GM12878 (cell line): ENCODE results near the gene PDE6A. TPM values are rescaled to one million over a fixed set of nuclear protein-coding genes. Genes with fewer than 3 reads are reported as not detected.
"Not testable (repeated sequence)": the region's sequence is repeated elsewhere in the genome, so short reads cannot be mapped to it uniquely, and the experiment has no call there.

ENCODE experiments used
- ATAC-seq: fragments of 200-7000 bp; cut with Tn5 transposase; 3 replicates; pipeline ENCODE4 v1.9.1; 2020; ENCODE audit warnings: mild to moderate bottlenecking, moderate library complexity
- BruUV-seq: library from RNA; stranded (reverse); fragments of 400-500 nt; replicated peaks from 2 replicates; lab custom pipeline; 2021; lab: Mats Ljungman, UMichigan
- CTCF ChIA-PET: fragments of 300-600 bp; sonication (Branson Sonifier 250); formaldehyde crosslinking; extraction: SDS; loops from one replicate; lab custom pipeline; 2021; ENCODE audit warnings: inconsistent platforms; lab: Yijun Ruan, JAX
- POLR2A ChIA-PET: fragments of 350-600 bp; formaldehyde crosslinking; extraction: SDS; loops from one replicate; lab custom pipeline; 2021; ENCODE audit warnings: inconsistent platforms; lab: Charles Lee
- RAD21 ChIA-PET: fragments of 300-600 bp; sonication (Branson Sonifier 250); formaldehyde crosslinking; loops from one replicate; lab custom pipeline; 2023; ENCODE audit warnings: antibody characterized with exemption; ENCODE audit not compliant: unreplicated experiment; lab: Charles Lee
- SMC1A ChIA-PET: fragments of 300-600 bp; sonication (Branson Sonifier 250); formaldehyde crosslinking; loops from one replicate; lab custom pipeline; 2023; ENCODE audit not compliant: unreplicated experiment, uncharacterized antibody; lab: Charles Lee
- DNase-seq: peaks from one replicate; pipeline ENCODE4 v3.0.0-alpha.2; 2011; ENCODE audit warnings: low read depth, low spot score
- FAIRE-seq: peaks from 3 replicates; lab custom pipeline; 2011; peaks lifted over from hg19 to GRCh38; lab: Jason Lieb, UNC
- H2AFZ ChIP-seq: 2 replicates; pipeline ENCODE4 v1.6.0; 2011; ENCODE audit warnings: low read depth, low read length, control low read depth; ENCODE audit not compliant: control insufficient read depth
- H3K27ac ChIP-seq: 2 replicates; pipeline ENCODE4 v1.5.1; 2011; ENCODE audit warnings: control low read depth; ENCODE audit not compliant: control insufficient read depth, insufficient read depth
- H3K27me3 ChIP-seq, 2 experiments: replicated peaks in 1 of 2; 2 replicates each; pipeline versions ENCODE4 v1.6.0 to v1.6.1; 2011; ENCODE audit warnings: low read length in 1 of 2; ENCODE audit not compliant: control insufficient read depth in 2 of 2, insufficient read depth in 2 of 2
- H3K36me3 ChIP-seq, 2 experiments: 2 replicates each; pipeline ENCODE4 v1.5.1; 2011; ENCODE audit warnings: low read length in 1 of 2; ENCODE audit not compliant: control insufficient read depth in 2 of 2, insufficient read depth in 2 of 2
- H3K4me1 ChIP-seq: 2 replicates; pipeline ENCODE4 v1.6.1; 2011; ENCODE audit warnings: mild to moderate bottlenecking, low read length, moderate library complexity, mixed read lengths; ENCODE audit not compliant: control insufficient read depth, insufficient read depth
- H3K4me2 ChIP-seq: 2 replicates; pipeline ENCODE4 v1.6.0; 2011; ENCODE audit warnings: control low read depth; ENCODE audit not compliant: control insufficient read depth, insufficient read depth
- H3K4me3 ChIP-seq: fragments of 200-600 bp; sonication (generic); 2 replicates; pipeline ENCODE4 v1.5.1; 2016
- H3K79me2 ChIP-seq: 2 replicates; pipeline ENCODE4 v1.6.0; 2011; ENCODE audit warnings: low read length; ENCODE audit not compliant: control insufficient read depth, insufficient read depth
- H3K9ac ChIP-seq: 2 replicates; pipeline ENCODE4 v1.8.0; 2011; ENCODE audit warnings: low read length, control low read depth, mixed read lengths; ENCODE audit not compliant: control insufficient read depth, insufficient read depth
- H3K9me3 ChIP-seq: replicated peaks from 3 replicates; pipeline ENCODE4 v1.5.1; 2011; ENCODE audit warnings: mild to moderate bottlenecking, low read length; ENCODE audit not compliant: control insufficient read depth, insufficient read depth
- H4K20me1 ChIP-seq: 2 replicates; pipeline ENCODE4 v1.6.0; 2011; ENCODE audit not compliant: control insufficient read depth, insufficient read depth
- CEBPB ChIP-seq, 2 experiments: fragments of 150-350 bp in 1 of 2; IDR thresholded peaks; 2 replicates each; pipeline ENCODE4 v1.6.1; 2012 to 2014; ENCODE audit warnings: low read depth in 2 of 2, low read length in 2 of 2, borderline replicate concordance in 1 of 2, inconsistent platforms in 1 of 2
- FOXM1 ChIP-seq: IDR thresholded peaks from 2 replicates; pipeline ENCODE4 v1.6.1; 2012; ENCODE audit warnings: low read depth, mild to moderate bottlenecking, inconsistent platforms, low read length, moderate library complexity
- RB1 ChIP-seq: fragments of 450-650 bp; formaldehyde crosslinking; IDR thresholded peaks from 2 replicates; pipeline ENCODE4 v1.6.1; 2017; ENCODE audit warnings: mild to moderate bottlenecking, borderline replicate concordance
- RELB ChIP-seq: fragments of 450-650 bp; IDR thresholded peaks from 2 replicates; pipeline ENCODE4 v1.6.1; 2017; ENCODE audit warnings: low read depth, mild to moderate bottlenecking, moderate library complexity
- SMAD5 ChIP-seq: IDR thresholded peaks from 2 replicates; pipeline ENCODE4 v1.6.1; 2016; ENCODE audit warnings: antibody characterized with exemption, low read depth
- SREBF2 ChIP-seq: IDR thresholded peaks from 2 replicates; pipeline ENCODE4 v1.6.1; 2012; ENCODE audit warnings: mild to moderate bottlenecking, low read length
- STAT3 ChIP-seq: IDR thresholded peaks from 2 replicates; pipeline ENCODE4 v1.6.1; 2011; ENCODE audit warnings: low read depth, low read length, improper control_type of control experiment
- WGBS: methylation state at CpG from one replicate; pipeline ENCODE4 v1.1.6; 2016; ENCODE audit warnings: low lambda C conversion rate; ENCODE audit not compliant: insufficient replicate concordance, insufficient coverage; ENCODE audit errors: missing lambda C conversion rate; 5-methylcytosine and 5-hydroxymethylcytosine counted together
- in situ Hi-C: fragments of 300-500 bp; cut with MboI; formaldehyde crosslinking; loops from 9 replicates; pipeline ENCODE4 v1.14.3; 2018; ENCODE audit warnings: mixed read lengths
- intact Hi-C: fragments of 100-400 bp; cut with micrococcal nuclease; formaldehyde crosslinking; loops from one replicate; pipeline ENCODE4 v1.14.2; 2022; ENCODE audit not compliant: unreplicated experiment
- polyA plus RNA-seq, 11 experiments: library from polyadenylated mRNA; depleted of rRNA in 4 of 11; unstranded in 6 of 11; stranded (reverse) in 5 of 11; fragments of >200 nt; fragmentation: Nextera tagmentation in 4 of 11; fragmentation: Illumina TruSeq in 1 of 11; extraction: Ambion mirVana in 4 of 11; extraction: Trizol in 1 of 11; gene quantifications; 1 replicate in 1 of 11; 2 replicates in 10 of 11; pipeline versions ENCODE4 v1.2.1 to v1.2.3, GENCODE V29; 2011 to 2016; ENCODE audit warnings: inconsistent platforms in 2 of 11, missing spikeins in 2 of 11, low read depth in 1 of 11
- total RNA-seq, 4 experiments: library from RNA; depleted of rRNA in 3 of 4; stranded (reverse); fragments of >200 nt in 3 of 4; fragmentation: Illumina TruSeq in 1 of 4; extraction: Trizol in 1 of 4; gene quantifications; 2 replicates each; pipeline versions ENCODE4 v1.2.1 to v1.2.3, GENCODE V29; 2013 to 2021

Gene PDE6A
- total and polyA plus RNA-seq, 10 of the 15 experiments (the other 5 are each of a cell fraction or from before 2014, with no cell fraction given) = 0.05 to 0.26 TPM; not detected in 8

- no peak for TF ChIP-seq SMAD5
- TF ChIP-seq RELB = no peak
- TF ChIP-seq CEBPB (IDR thresholded peaks at IDR 0.05; ENCODE audit: borderline replicate concordance in 1 of 2, low read depth in 2 of 2, low read length in 2 of 2) = no peak
- no peak for TF ChIP-seq SREBF2
- no peak for TF ChIP-seq STAT3
- no peak for TF ChIP-seq FOXM1
- TF ChIP-seq RB1 = no peak
- Histone ChIP-seq H3K27ac (no peak overlapping the region), H3K9ac (no peak overlapping the region), H2AFZ (no peak overlapping the region), H3K9me3 (no peaks in the 10 kb centered on the region), H3K4me1 (no peaks in the 10 kb centered on the region), H3K4me2 (no peak overlapping the region), H3K36me3 (no peaks in the 10 kb centered on the region), H3K27me3 (no peaks in the 10 kb centered on the region), H4K20me1 (no peaks in the 10 kb centered on the region), H3K79me2 (no peaks in the 10 kb centered on the region), H3K4me3 (no peak overlapping the region)
- DNase-seq = no peak
- 47% methylated on average over 4 of the region's 4 CpGs for WGBS
- intact Hi-C loops = no loop called here
- no TSS peak for BruUV-seq
- ChIA-PET SMC1A (no interaction called here), POLR2A (no interaction called here), RAD21 (no interaction called here), CTCF (no interaction called here)
- in situ Hi-C loops = no loop called here
- no peak for ATAC-seq
- FAIRE-seq = no peak
Observed at GRCh38 chr5:149881069-149881622, 63.4 kb downstream of the PDE6A start.

DNA sequence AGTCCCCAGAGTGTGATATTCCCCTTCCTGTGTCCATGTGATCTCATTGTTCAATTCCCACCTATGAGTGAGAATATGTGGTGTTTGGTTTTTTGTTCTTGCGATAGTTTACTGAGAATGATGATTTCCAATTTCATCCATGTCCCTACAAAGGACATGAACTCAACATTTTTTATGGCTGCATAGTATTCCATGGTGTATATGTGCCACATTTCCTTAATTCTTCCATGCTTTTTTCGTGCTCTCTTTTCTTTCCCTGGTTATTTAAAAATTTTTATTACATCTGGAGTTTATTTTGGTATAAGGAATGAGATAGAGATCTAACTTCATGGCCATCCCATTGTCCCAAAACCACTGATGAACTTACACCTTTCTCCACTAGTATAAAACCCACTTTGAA, 65.0 kb downstream of the PDE6A start:
- intact Hi-C loops, RAD21 ChIA-PET, H3K9ac ChIP-seq, H4K20me1 ChIP-seq, H3K9me3 ChIP-seq, ATAC-seq, H3K4me1 ChIP-seq, CTCF ChIA-PET, BruUV-seq, POLR2A ChIA-PET, H3K4me3 ChIP-seq, H3K79me2 ChIP-seq, H3K27me3 ChIP-seq, H3K36me3 ChIP-seq, SMC1A ChIA-PET, H3K27ac ChIP-seq, H3K4me2 ChIP-seq, DNase-seq, in situ Hi-C loops, H2AFZ ChIP-seq, FAIRE-seq: not testable (repeated sequence)
- WGBS = 0% methylated on average over 1 of the region's 2 CpGs
